Type B pancreatic cell (in vitro differentiated cells): ENCODE data around the gene PARVG. TPM values are rescaled to one million over a fixed set of nuclear protein-coding genes. Genes with fewer than 3 reads are reported as not detected.

Source experiments
- DNase-seq: peaks from one replicate; pipeline ENCODE4 v3.0.0; 2021; ENCODE audit warnings: mixed read lengths; ENCODE audit not compliant: unreplicated experiment; ENCODE audit errors: extremely low spot score
- H3K27ac Mint-ChIP-seq: 2 replicates; pipeline ENCODE4 v1.8.0; 2021; ENCODE audit warnings: mild to moderate bottlenecking, mixed read lengths
- H3K27me3 Mint-ChIP-seq: 2 replicates; pipeline ENCODE4 v1.8.0; 2021; ENCODE audit warnings: mixed read lengths
- H3K36me3 Mint-ChIP-seq: 2 replicates; pipeline ENCODE4 v1.8.0; 2021; ENCODE audit warnings: mixed read lengths
- H3K4me1 Mint-ChIP-seq: one replicate; pipeline ENCODE4 v1.8.0; 2021; ENCODE audit warnings: mixed read lengths; ENCODE audit not compliant: unreplicated experiment
- H3K4me3 Mint-ChIP-seq: 2 replicates; pipeline ENCODE4 v1.8.0; 2021; ENCODE audit warnings: mild to moderate bottlenecking, mixed read lengths
- H3K9me3 Mint-ChIP-seq: 2 replicates; pipeline ENCODE4 v1.8.0; 2021; ENCODE audit warnings: mixed read lengths
- total RNA-seq: library from RNA; stranded (reverse); gene quantifications from 2 replicates; pipeline ENCODE4 v1.2.1, GENCODE V29; 2021; ENCODE audit warnings: low replicate concordance
- TF ChIP-seq, protein P1 (sequence below): fragments of 200-600 bp; sonication (generic); conservative IDR thresholded peaks from 2 replicates; pipeline ENCODE4 v1.5.0; 2021; ENCODE audit warnings: antibody characterized with exemption, mild to moderate bottlenecking

The PARVG gene
- total RNA-seq, 1 donor from 2014 or later: 0.19 TPM

DNA sequence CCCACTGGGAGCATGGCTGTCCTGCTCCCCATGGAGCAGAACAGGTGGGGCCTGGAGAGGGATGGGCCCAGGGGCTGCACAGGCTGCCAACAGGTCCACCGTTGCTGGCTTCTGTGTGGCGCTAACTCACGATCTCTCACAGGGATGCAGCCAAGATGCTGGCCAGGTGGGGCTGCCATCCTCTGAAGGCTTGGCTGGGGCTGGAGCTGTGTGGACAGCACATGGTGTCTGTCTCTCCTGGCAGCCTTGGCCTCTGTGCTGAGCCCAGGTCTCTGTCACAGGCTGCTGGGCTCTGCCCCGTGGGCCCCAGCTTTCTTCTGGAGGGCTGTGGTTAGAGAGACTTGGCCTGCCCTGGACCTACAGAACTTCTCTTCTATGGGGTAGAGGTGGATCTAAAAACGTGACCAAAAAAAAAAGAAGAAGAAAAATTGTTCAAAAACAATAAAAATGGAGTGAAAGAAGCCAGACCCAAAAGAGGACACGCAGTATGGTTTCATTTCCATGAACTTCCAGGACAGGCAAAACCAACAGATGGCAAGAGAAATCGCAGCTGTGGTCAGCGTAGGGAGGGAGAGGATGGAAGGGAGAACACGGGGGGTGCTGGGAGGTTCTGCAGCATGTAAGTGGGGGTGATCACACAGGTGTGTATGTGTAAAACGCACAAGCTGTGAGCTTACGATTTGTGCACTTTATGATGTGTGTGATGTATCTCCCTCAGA, 12.2 kb downstream of the PARVG start:
- TF ChIP-seq, protein P1, sequence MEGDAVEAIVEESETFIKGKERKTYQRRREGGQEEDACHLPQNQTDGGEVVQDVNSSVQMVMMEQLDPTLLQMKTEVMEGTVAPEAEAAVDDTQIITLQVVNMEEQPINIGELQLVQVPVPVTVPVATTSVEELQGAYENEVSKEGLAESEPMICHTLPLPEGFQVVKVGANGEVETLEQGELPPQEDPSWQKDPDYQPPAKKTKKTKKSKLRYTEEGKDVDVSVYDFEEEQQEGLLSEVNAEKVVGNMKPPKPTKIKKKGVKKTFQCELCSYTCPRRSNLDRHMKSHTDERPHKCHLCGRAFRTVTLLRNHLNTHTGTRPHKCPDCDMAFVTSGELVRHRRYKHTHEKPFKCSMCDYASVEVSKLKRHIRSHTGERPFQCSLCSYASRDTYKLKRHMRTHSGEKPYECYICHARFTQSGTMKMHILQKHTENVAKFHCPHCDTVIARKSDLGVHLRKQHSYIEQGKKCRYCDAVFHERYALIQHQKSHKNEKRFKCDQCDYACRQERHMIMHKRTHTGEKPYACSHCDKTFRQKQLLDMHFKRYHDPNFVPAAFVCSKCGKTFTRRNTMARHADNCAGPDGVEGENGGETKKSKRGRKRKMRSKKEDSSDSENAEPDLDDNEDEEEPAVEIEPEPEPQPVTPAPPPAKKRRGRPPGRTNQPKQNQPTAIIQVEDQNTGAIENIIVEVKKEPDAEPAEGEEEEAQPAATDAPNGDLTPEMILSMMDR: no peak
- no peak overlapping the region for H3K27ac Mint-ChIP-seq
- H3K36me3 Mint-ChIP-seq: no peaks in the 10 kb centered on the region
- no peak for DNase-seq
- H3K4me1 Mint-ChIP-seq: no peaks in the 10 kb centered on the region
- peaks cover 23% of the 10 kb centered on the region for H3K27me3 Mint-ChIP-seq
- no peaks in the 10 kb centered on the region for H3K9me3 Mint-ChIP-seq
- H3K4me3 Mint-ChIP-seq: no peak overlapping the region

DNA sequence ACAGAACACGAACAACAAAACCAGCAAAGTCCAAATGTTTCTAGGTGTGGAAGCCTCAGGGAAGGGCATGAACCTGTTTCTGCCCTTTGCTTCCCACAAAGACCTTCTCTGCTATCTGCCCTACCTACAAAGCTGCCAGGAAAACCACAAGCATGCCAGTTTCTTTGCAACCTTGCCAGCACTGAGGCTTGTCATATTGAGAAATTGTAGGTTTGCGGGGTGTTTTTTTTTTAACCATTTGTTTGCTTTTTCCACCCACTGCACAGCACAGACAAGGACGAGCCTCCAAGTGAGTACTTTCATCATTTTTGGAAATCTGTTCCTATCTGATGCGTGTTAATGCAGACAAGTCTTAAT, 12.8 kb downstream of the PARVG start:
- no peak overlapping the region for H3K4me3 Mint-ChIP-seq
- no peak overlapping the region for H3K27ac Mint-ChIP-seq
- H3K27me3 Mint-ChIP-seq: peaks cover 28% of the 10 kb centered on the region
- H3K4me1 Mint-ChIP-seq: no peaks in the 10 kb centered on the region
- no peaks in the 10 kb centered on the region for H3K36me3 Mint-ChIP-seq
- H3K9me3 Mint-ChIP-seq: no peaks in the 10 kb centered on the region
- TF ChIP-seq, protein P1: no peak
- no peak for DNase-seq

DNA sequence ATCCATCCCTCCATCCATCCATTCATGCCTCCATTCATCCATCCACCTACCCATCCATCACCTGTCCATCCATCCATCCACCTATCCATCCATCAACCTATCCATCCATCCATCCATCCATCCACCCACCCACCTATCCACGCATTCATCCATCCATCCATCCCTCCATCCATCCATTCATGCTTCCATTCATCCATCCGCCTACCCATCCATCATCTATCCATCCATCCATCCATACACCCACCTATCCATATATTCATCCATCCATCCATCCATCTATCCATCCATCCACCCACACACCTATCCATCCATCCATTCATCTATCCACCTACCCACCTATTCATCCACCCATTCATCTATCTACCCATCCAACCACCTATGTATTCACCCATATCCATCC, 13.8 kb downstream of the PARVG start:
- no peaks in the 10 kb centered on the region for H3K9me3 Mint-ChIP-seq
- H3K4me3 Mint-ChIP-seq: no peak overlapping the region
- no peak overlapping the region for H3K27ac Mint-ChIP-seq
- H3K36me3 Mint-ChIP-seq: no peaks in the 10 kb centered on the region
- TF ChIP-seq, protein P1: no peak
- H3K27me3 Mint-ChIP-seq: peaks cover 33% of the 10 kb centered on the region
- no peaks in the 10 kb centered on the region for H3K4me1 Mint-ChIP-seq
- no peak for DNase-seq

DNA sequence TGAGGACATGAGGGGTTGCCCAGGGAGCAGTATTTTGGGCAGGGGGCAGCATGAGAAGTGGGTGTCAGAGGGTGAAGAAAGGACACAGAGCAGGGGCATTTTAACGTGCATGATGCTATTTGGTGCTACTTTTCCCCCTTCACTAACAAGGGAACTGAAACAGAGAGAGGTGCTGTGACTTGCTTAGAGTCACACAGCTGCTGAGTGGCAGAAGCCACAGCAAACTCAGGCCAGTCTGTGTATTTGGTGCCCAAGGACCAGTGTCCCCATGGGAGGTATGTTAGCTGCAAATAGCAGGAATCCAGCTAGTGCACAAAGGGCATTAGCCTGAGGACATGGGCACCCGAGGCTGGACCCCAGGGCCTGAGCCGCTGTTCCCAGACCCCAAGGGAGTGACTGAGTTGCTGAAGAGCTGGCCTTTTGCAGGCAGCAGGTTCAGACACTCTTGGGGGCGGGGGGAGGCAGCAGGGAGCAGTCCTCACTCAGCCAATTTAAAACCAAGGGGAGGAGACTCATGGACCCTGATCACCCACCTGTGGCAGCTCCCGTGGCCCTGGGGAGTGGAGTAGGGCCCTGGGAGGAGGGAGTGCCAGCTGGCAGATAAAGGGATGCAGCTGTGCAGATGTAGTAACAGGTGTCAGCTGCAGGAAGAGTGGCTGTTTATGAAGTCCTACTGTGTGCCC, 14.6 kb downstream of the PARVG start:
- H3K4me3 Mint-ChIP-seq: no peak overlapping the region
- TF ChIP-seq, protein P1: no peak
- H3K36me3 Mint-ChIP-seq: no peaks in the 10 kb centered on the region
- peaks cover 33% of the 10 kb centered on the region for H3K27me3 Mint-ChIP-seq
- no peak for DNase-seq
- H3K4me1 Mint-ChIP-seq: no peaks in the 10 kb centered on the region
- H3K27ac Mint-ChIP-seq: no peak overlapping the region
- H3K9me3 Mint-ChIP-seq: no peaks in the 10 kb centered on the region

DNA sequence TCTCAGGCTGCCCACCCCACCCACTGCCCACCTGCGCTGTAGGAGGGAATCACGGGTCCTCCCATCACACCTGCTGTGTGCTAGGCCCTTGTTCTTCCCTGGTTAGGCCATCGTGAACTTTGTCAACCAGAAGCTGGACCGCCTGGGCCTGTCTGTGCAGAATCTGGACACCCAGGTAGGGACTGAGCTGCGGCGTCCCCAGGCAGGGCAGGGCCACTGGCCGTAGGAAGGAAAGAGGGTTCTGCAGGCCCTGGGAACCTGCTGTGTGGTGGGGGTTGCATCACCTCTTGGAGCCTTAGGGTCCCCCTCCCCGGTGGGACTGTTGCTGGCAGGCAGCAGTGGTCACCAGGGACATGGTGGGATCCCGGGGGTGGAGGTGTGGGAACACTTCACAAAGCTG, 15.5 kb downstream of the PARVG start:
- Mint-ChIP-seq H3K4me3 (no peak overlapping the region), H3K9me3 (no peaks in the 10 kb centered on the region), H3K27ac (no peak overlapping the region), H3K36me3 (no peaks in the 10 kb centered on the region), H3K4me1 (no peaks in the 10 kb centered on the region), H3K27me3 (peaks cover 33% of the 10 kb centered on the region)
- TF ChIP-seq, protein P1: no peak
- no peak for DNase-seq
